ENCODE data around the gene ZNF560.
"Not testable (repeated sequence)": the region's sequence is repeated elsewhere in the genome, so short reads cannot be mapped to it uniquely, and the experiment has no call there.

ZNF560 gene

DNA sequence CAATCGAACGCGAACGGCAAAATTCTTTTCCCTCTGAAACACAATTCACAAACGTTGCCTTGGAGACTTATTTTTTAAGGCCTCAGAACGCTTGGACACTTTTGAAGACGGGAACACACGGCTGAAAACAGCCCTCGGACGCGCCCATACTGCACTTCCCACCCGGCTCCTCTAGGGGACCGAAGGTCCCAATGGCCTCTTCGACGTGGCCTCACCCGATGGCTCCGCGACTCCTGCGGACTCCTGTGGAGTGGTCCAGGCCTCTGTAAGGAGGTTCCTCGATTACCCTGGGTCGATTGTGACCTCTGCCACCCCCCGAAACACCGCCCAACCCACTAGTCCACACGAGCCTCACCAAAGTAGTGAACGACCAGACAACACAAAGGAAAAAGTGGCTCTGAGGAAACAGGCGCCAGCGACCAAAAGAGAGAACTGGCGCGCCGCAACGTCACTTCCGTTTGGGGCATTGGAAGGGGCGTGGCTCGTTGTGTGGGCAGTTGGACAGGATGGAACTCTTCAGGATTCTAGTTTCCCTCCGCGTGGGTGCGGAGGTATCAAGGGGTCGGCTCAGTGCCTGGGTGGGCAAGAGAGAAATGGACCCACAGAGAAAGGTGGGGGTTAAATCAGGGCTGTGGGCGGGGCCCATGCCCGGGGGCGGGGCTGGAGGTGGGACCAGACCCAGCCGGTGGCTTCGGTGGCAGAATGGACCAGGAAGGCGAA, at the start of gene ZNF560:
ZNF560 (minus strand) TSS at position 434 of the 720 bp plus-strand sequence. CDS start 23,303 bp downstream, outside the sequence.
- no peak for FAIRE-seq

DNA sequence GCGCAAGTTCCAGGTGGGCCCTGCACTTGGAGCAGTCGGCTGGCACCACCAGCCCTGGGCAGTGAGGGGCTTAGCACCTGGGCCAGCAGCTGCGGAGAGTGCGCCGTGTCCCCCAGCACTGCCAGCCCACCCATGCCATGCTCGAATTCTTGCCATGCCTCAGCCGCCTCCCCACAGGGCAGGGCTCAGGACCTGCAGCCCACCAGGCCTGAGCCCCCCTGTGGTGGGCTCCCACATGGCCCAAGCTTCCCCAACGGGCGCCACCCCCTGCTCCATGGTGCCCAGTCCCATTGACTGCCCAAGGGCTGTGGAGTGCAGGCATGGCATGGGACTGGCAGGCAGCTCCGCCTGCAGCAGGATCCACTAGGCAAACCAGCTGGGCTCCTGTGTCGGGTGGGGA, 49.5 kb upstream of the ZNF560 start:
- no peak for FAIRE-seq

GRCh38 chr19:9541281-9541680, 42.9 kb upstream of the ZNF560 start:
- not testable (repeated sequence) for FAIRE-seq

GRCh38 chr19:9539921-9540320, 41.5 kb upstream of the ZNF560 start:
- not testable (repeated sequence) for FAIRE-seq

DNA sequence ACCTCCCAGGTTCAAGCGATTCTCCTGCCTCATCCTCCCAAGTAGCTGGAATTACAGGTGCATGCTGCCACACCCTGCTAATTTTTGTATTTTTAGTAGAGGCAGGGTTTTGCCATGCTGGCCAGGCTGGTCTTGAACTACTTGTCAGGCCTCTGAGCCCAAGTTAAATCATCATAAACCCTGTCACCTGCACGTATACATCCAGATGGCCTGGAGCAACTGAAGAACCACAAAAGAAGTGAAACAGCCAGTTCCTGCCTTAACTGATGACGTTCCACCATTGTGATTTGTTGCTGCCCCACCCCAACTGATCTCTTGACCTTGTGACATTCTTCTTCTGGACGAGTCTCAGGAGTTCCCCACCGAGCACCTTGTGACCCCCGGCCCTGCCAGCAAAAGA, 40.8 kb upstream of the ZNF560 start:
- not testable (repeated sequence) for FAIRE-seq

DNA sequence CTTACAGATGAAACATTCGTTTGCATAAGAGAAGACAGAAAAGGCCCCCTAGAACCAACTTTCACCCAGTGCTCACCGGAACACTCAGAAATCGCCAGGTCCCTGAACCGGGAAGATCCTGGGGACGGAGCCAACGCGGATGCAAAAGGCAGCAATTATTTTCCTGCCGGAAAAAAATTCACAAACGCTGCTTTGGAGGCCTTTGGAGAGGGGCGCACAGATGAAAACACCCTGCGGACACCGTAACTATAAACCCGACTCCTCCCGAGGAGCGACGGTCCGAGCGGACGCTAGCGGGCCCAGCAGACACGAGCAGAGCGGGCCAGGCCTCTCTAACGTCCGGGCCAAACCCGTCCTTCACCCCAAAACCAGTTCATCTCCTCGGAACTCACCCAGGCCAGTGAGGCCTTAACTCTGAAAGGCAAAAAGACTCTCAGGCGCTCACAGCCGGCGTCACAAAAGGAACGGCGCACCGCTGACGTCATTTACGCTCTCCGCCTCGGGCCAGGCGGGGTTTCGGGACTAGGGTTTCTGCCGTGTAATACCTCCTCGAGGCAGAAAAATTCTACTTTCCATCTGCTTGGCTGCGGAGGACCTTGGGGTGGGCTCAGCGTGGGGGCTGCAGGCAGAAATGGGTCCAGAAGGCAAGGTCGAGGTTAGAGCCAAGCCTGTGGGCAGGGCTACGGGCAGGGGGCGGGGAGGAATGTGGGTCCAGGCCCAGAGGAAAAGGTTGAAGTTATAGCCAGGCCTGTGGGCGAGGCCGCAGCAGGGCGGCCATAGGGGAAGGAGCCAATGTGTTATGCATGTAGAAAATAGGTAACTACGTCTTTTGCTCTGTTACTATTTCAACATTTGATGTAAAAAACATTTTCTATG, 40.0 kb upstream of the ZNF560 start, which contains the start of gene ZNF426:
ZNF426 (minus strand) TSS at position 463 of the 876 bp plus-strand sequence. CDS start 2,413 bp downstream, outside the sequence.
- no peak for FAIRE-seq

DNA sequence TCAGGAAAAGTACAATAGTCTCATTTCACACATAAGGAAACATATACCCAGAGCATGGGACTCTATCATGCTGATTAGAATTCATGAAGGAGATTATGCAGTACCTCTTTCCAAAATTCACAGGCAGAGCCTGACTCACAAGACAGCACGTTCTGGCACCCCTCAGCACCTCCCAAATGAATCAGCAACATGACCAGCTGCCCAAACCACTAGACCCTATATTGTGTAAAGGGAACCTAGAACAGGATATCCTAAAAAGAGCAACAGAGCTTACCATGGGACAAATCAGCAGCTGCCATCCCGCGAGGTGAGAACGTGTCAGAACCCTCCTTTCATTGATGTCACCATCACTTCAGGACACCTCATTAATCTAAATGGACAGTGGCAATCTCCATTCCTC, 37.5 kb upstream of the ZNF560 start:
- FAIRE-seq: no peak

DNA sequence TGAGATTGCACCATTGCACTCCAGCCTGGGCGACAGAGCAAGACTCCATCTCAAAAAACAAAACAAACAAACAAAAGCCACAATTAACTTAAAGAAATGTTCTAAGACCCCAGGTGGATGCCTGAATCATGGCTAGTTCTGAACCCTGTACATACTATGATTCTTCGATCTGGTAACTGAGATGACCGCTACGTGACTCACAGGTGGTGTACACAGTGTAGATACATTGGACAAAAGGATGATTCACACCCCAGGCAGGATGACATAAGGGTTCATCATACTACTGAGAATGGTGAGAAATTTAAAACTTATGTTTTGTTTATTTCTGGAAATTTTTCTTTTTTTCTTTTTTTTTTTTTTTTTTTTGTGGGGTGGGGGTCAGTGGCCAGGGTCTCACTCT, 33.5 kb upstream of the ZNF560 start:
- FAIRE-seq: no peak

- no peak for FAIRE-seq
Measured at GRCh38 chr19:9528757-9529336, 30.4 kb upstream of the ZNF560 start.

DNA sequence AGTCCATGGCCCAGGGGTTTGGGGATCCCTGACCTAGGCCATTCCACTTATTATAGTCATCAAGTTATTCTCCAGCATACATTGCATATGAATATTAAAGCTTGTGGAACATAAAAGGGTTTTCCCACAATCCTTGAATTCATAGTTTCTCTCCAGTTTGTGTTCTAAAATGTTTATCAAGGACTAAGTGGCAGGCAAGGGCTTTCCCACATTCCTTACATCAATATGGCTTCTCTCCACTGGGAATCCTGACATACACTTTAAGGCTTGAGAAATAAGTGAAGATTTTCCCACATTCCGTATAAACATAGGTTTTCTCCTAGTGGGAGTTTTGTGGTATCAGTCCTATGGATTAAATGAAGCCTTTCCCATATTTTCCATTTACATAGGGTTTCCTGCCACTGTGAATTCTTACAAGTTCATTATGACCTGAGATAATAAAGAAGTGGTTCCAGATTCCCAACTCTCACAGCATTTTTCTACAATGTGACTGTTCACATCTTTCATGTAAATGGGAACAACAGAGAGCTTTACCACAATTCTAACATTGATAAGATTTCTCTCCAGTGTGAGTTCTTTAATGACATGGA, 25.6 kb upstream of the ZNF560 start:
- no peak for FAIRE-seq

DNA sequence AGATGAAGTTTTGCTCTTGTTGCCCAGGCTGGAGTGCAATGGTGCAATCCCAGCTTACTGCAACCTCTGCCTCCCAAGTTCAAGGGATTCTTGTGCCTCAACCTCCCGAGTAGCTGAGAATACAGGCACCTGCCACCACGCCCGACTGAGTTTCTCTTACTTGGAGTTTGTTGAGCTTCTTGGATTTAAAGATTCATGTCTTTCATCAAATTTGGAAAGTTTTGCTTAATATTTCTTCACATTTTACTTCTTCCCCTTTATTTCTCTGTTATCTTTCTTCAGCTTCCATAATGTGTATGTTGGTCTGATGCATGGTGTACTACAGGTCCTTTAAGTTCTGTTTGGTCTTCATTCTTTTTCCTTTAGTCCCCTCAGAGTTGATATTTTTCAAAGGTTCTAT, 8.9 kb upstream of the ZNF560 start:
- FAIRE-seq: no peak

- no peak for FAIRE-seq
Measured at GRCh38 chr19:9500796-9501195, 2.4 kb upstream of the ZNF560 start.

DNA sequence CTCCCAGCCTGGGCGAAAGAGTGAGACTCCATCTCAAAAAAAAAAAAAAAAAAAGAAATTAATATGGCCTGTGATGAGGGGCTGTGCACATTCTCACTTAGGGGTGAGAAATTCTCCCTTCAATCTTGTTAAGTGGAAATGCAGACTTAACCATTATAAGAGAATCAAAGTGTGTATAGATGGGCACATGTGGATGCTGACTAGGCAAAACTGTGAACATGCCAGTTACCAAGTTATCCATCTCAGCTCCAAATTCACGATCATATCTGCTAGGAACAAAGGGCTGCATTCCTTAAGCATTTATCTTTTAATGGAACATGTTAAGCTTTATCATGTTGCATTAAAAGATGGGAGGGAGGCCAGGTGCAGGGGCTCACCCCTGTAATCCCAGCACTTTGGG, 4.3 kb downstream of the ZNF560 start:
- no peak for FAIRE-seq

DNA sequence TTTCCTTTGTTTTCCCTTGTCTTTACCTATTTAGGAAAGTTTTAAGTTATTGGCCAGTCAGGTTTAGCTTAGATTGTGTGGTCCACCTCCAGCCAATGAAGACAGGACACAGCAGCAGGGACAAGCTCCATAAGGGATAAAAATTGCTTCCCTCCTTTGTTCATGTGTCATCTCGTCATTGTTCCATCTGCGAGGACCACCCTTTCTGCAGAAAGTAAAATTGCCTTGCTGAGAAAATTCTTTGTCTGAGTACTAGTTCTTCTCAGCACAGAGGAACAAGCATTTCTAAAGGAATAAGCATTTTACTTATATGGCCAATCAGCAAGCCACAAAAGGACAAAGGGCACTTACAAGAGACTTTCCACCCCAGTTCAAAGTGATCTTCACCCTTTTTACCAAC, 11.4 kb downstream of the ZNF560 start:
- FAIRE-seq: no peak

DNA sequence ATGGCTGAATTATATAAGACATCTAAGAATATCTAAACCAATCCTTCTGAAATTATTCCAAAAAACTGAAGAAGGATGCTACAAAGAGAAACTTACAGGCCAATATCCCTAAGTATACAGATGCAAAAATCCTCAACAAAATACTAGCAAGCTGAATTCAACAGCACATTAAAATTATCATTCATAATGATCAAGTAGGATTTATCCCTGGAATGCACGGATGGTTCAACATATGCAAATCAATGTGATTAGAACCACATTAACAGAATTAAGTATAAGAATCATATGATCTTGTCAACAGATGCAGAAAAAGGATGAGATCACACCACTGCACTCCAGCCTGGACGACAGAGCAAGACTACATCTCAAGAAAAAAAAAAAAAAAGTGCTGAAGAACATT, 13.3 kb downstream of the ZNF560 start:
- no peak for FAIRE-seq

- FAIRE-seq: no peak
Measured at GRCh38 chr19:9474975-9475374, 23.4 kb downstream of the ZNF560 start.

DNA sequence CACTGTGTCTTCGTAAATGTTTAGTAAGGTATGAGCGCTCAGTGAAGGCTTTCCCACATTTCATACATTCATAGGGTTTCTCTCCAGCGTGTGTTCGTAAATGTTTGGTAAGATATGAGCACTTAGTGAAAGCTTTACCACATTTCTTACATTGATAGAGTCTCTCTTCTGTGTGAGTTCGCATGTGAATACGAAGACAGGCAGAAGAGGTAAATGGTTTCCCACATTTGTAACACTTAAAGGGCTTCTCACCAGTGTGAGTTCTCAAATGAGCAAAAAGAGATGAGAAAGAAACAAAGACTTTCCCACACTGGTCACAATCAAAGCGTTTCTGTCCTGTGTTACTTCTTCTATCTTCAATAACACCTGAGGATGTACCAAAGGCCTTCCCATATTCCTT, 31.3 kb downstream of the ZNF560 start:
- no peak for FAIRE-seq

- FAIRE-seq: no peak
Measured at GRCh38 chr19:9461938-9462337, 36.5 kb downstream of the ZNF560 start.

- no peak for FAIRE-seq
Measured at GRCh38 chr19:9456018-9456689, 42.3 kb downstream of the ZNF560 start.

DNA sequence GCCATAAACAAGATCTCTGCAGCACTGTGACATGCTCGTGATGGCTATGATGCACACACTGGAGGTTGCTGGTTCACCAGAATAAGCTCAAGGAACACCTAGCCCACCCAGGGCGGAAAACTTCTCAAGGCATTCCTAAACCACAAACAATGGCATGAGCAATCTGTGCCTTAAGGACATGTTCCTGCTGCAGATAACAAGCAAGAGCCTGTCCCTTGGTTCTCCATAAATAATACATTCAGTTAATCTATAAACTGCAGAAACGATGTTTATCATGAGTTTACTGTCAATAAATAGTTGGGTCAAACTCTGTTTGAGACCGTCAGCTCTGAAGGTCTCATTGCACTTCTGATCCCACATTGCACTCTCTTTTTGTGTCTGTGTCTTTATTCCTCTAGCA, 44.5 kb downstream of the ZNF560 start:
- no peak for FAIRE-seq

GRCh38 chr19:9445037-9445436, 53.4 kb downstream of the ZNF560 start:
- no peak for FAIRE-seq

GRCh38 chr19:9436358-9436757, 62.1 kb downstream of the ZNF560 start:
- no peak for FAIRE-seq
